ENCODE measurements around the gene EPPIN.

Gene EPPIN

GRCh38 chr20:45583502-45583901 is 36.3 kb upstream of the EPPIN start:
- Mint-ChIP-seq H3K27me3 (ENCODE audit: low read depth, poor library complexity) (peaks cover 5% of the 10 kb centered on the region), H3K4me3 (no peak overlapping the region), H3K36me3 (ENCODE audit: low read depth) (no peaks in the 10 kb centered on the region), H3K27ac (no peak overlapping the region), H3K4me1 (peaks cover 4% of the 10 kb centered on the region), H3K9me3 (peaks cover 4% of the 10 kb centered on the region)
- DNase-seq: no peak
- no peak for TF ChIP-seq CTCF (IDR thresholded peaks at IDR 0.05)

- no peak overlapping the region for H3K27ac Mint-ChIP-seq
- DNase-seq: no peak
- H3K36me3 Mint-ChIP-seq (ENCODE audit: low read depth): no peaks in the 10 kb centered on the region
- peaks cover 4% of the 10 kb centered on the region for H3K4me1 Mint-ChIP-seq
- no peak overlapping the region for H3K4me3 Mint-ChIP-seq
- no peak for TF ChIP-seq CTCF (IDR thresholded peaks at IDR 0.05)
- no peaks in the 10 kb centered on the region for H3K9me3 Mint-ChIP-seq
- peaks cover 5% of the 10 kb centered on the region for H3K27me3 Mint-ChIP-seq (ENCODE audit: low read depth, poor library complexity)
These were observed 34.5 kb upstream of the EPPIN start for GRCh38 chr20:45581702-45582101.

- Mint-ChIP-seq H3K4me3 (no peak within 1 kb of the TSS), H3K4me1 (peaks cover 4% of the 10 kb centered on the region), H3K27ac (no peak within 1 kb of the TSS), H3K9me3 (no peaks in the 10 kb centered on the region), H3K36me3 (ENCODE audit: low read depth) (no peaks in the 10 kb centered on the region), H3K27me3 (ENCODE audit: low read depth, poor library complexity) (peaks cover 5% of the 10 kb centered on the region)
- no peak for TF ChIP-seq CTCF (IDR thresholded peaks at IDR 0.05)
- DNase-seq: no peak
These were observed 32.0 kb upstream of the EPPIN start, which contains the start of gene WFDC8 for GRCh38 chr20:45579184-45579583. Gene WFDC8, minus strand, starts transcription at chr20:45579284. Its CDS starts 37 bp downstream, at chr20:45579247.

GRCh38 chr20:45578231-45578630 is 31.0 kb upstream of the EPPIN start:
- Mint-ChIP-seq H3K4me3 (no peak overlapping the region), H3K36me3 (ENCODE audit: low read depth) (no peaks in the 10 kb centered on the region), H3K9me3 (no peaks in the 10 kb centered on the region), H3K27me3 (ENCODE audit: low read depth, poor library complexity) (peaks cover 5% of the 10 kb centered on the region), H3K27ac (no peak overlapping the region), H3K4me1 (peaks cover under 1% of the 10 kb centered on the region)
- TF ChIP-seq CTCF (IDR thresholded peaks at IDR 0.05): no peak
- DNase-seq: no peak

- no peak for DNase-seq
These were observed 29.8 kb upstream of the EPPIN start for GRCh38 chr20:45576995-45577394.

More at GRCh38 chr20:45576995-45577394, 29.8 kb upstream of the EPPIN start:
- Mint-ChIP-seq H3K4me3 (no peak overlapping the region), H3K27me3 (ENCODE audit: low read depth, poor library complexity) (peaks cover 5% of the 10 kb centered on the region), H3K4me1 (no peaks in the 10 kb centered on the region), H3K36me3 (ENCODE audit: low read depth) (no peaks in the 10 kb centered on the region), H3K9me3 (peaks cover 4% of the 10 kb centered on the region), H3K27ac (no peak overlapping the region)
- TF ChIP-seq CTCF (IDR thresholded peaks at IDR 0.05): no peak

Data from nephron progenitor cell (in vitro differentiated cells).